Ovary (tissue), 9 donors: Measurements from ENCODE around the gene PSMD14. TPM values are rescaled to one million over a fixed set of nuclear protein-coding genes. Genes with fewer than 3 reads are reported as not detected.

ENCODE experiments used
- DNase-seq, 5 donors: peaks; one replicate each; pipeline ENCODE4 v3.0.0-alpha.2; 2019 to 2020
- H3K27ac ChIP-seq, 2 donors: fragments of 200-600 bp; one replicate each; pipeline versions ENCODE4 v1.5.1 to v1.8.0; 2019 to 2022
- H3K27me3 ChIP-seq: fragments of 200-600 bp; one replicate; pipeline ENCODE4 v1.8.0; 2022
- H3K36me3 ChIP-seq: fragments of 200-600 bp; sonication (generic); one replicate; pipeline ENCODE4 v1.5.1; 2019
- H3K4me1 ChIP-seq: one replicate; pipeline ENCODE4 v1.8.1; 2013; ENCODE audit warnings: mild to moderate bottlenecking, moderate library complexity; ENCODE audit not compliant: insufficient read depth
- H3K4me3 ChIP-seq: fragments of 200-600 bp; sonication (generic); one replicate; pipeline ENCODE4 v1.5.1; 2017
- H3K9me3 ChIP-seq, 2 donors: fragments of 200-600 bp in 1 of 2; sonication (generic) in 1 of 2; one replicate each; pipeline versions ENCODE4 v1.5.1 to v1.8.1; 2013 to 2019; ENCODE audit warnings: mild to moderate bottlenecking in 1 of 2, moderate library complexity in 1 of 2
- CTCF ChIP-seq, 3 donors: fragments of 450-650 bp in 2 of 3; fragments of 200-600 bp in 1 of 3; IDR thresholded peaks; one replicate each; pipeline versions ENCODE4 v1.5.1 to v1.8.0; 2016 to 2022; ENCODE audit warnings: antibody characterized with exemption in 3 of 3, mild to moderate bottlenecking in 1 of 3
- EP300 ChIP-seq: sonication (generic); formaldehyde crosslinking; IDR thresholded peaks from one replicate; pipeline ENCODE4 v1.6.1; 2017; ENCODE audit warnings: antibody characterized with exemption
- POLR2A ChIP-seq: fragments of 450-650 bp; IDR thresholded peaks from one replicate; pipeline ENCODE4 v1.6.1; 2017; ENCODE audit warnings: antibody characterized with exemption, mild to moderate bottlenecking, moderate library complexity
- WGBS, 3 donors: extraction: QIAGEN DNeasy Blood & Tissue Kit in 1 of 3; methylation state at CpG; one replicate each; pipeline versions ENCODE4 v1.1.5 to v1.1.7; 2013 to 2017; 5-methylcytosine and 5-hydroxymethylcytosine counted together
- intact Hi-C, 4 donors: fragments of 100-400 bp; cut with DNase I; formaldehyde crosslinking; loops; one replicate each; pipeline versions ENCODE4 v1.11.0 to v1.15.1; 2022 to 2023
- polyA plus RNA-seq, 2 donors: library from polyadenylated mRNA; stranded (reverse); fragments of 200-250 nt in 1 of 2; fragments of 350-450 nt in 1 of 2; fragmentation: Illumina TruSeq in 1 of 2; extraction: RNeasy Lipid Tissue Mini Kit (QIAGEN cat#74804) in 1 of 2; gene quantifications; one replicate each; pipeline ENCODE4 v1.2.3, GENCODE V29; 2013 to 2014
- total RNA-seq, 7 donors: library from RNA; depleted of rRNA in 2 of 7; stranded (reverse); fragments of >200 nt in 2 of 7; fragmentation: NEBNext Ultra II Directional in 3 of 7; extraction: Animal tissue kit (Norgen Biotek cat#: 25700) in 3 of 7; gene quantifications; one replicate each; pipeline versions ENCODE4 v1.1.0 to v1.2.4, GENCODE V29; 2016 to 2023
- donor health status: DM: no; HTN: no; CAD: no; lungs with moderate emphysema.
- donor health status: DM: no; HTN: no; CAD: no.
- donor health status: Bipolar disorder and iron deficiency.
- donor health status: DM: yes; HTN: yes; CAD: no.
- donor health status: DM: no; HTN: no; CAD: no.
- donor health status: DM: yes; HTN: yes; CAD: no.

Gene PSMD14
- total and polyA plus RNA-seq, 9 donors, result 9.4 to 34.3 (median 19.4) TPM

GRCh38 chr2:161388146-161388779 is 80.0 kb downstream of the PSMD14 start:
- intact Hi-C loops, result no loop called here
- TF ChIP-seq POLR2A (no peak), EP300 (no peak), CTCF (IDR thresholded peaks at IDR 0.05) (no peak)
- H3K27me3 ChIP-seq, result no peaks in the 10 kb centered on the region
- no peak overlapping the region for H3K27ac ChIP-seq
- WGBS, 3 donors, result 86 to 96% (median 92%) methylated on average over 2 of the region's 2 CpGs
- no peaks in the 10 kb centered on the region for H3K36me3 ChIP-seq
- no peak overlapping the region for H3K4me3 ChIP-seq
- H3K9me3 ChIP-seq, result no peaks in the 10 kb centered on the region
- no peak for DNase-seq
- no peaks in the 10 kb centered on the region for H3K4me1 ChIP-seq

GRCh38 chr2:161391737-161392506 is 83.7 kb downstream of the PSMD14 start:
- intact Hi-C loops, result no loop called here
- no peak for DNase-seq
- no peaks in the 10 kb centered on the region for H3K27me3 ChIP-seq
- WGBS, 3 donors, result 82 to 86% (median 82%) methylated on average over 4 of the region's 4 CpGs
- no peak overlapping the region for H3K27ac ChIP-seq
- H3K4me3 ChIP-seq, result no peak overlapping the region
- H3K4me1 ChIP-seq, result no peaks in the 10 kb centered on the region
- no peak for TF ChIP-seq CTCF (IDR thresholded peaks at IDR 0.05)
- TF ChIP-seq POLR2A, result no peak
- no peak for TF ChIP-seq EP300
- H3K9me3 ChIP-seq, result no peaks in the 10 kb centered on the region
- no peaks in the 10 kb centered on the region for H3K36me3 ChIP-seq

- H3K27me3 ChIP-seq, result no peaks in the 10 kb centered on the region
- H3K4me1 ChIP-seq, result no peaks in the 10 kb centered on the region
- H3K27ac ChIP-seq, result no peak overlapping the region
- no peaks in the 10 kb centered on the region for H3K36me3 ChIP-seq
- intact Hi-C loops, result no loop called here
- H3K9me3 ChIP-seq, result no peaks in the 10 kb centered on the region
- H3K4me3 ChIP-seq, result no peak overlapping the region
- no peak for DNase-seq
- 96 to 97% (median 97%) methylated on average over 2 of the region's 2 CpGs for WGBS, 3 donors
- no peak for TF ChIP-seq CTCF (IDR thresholded peaks at IDR 0.05)
Measured at GRCh38 chr2:161400076-161400475, 91.9 kb downstream of the PSMD14 start.

- Histone ChIP-seq H3K4me1 (no peaks in the 10 kb centered on the region), H3K27me3 (no peaks in the 10 kb centered on the region), H3K36me3 (no peaks in the 10 kb centered on the region), H3K4me3 (no peak overlapping the region), H3K27ac (no peak overlapping the region), H3K9me3 (no peaks in the 10 kb centered on the region)
- no peak for DNase-seq
- TF ChIP-seq EP300, result no peak
- no peak for TF ChIP-seq CTCF (IDR thresholded peaks at IDR 0.05)
- no peak for TF ChIP-seq POLR2A
- intact Hi-C loops, result no loop called here
- WGBS, 3 donors, result 78 to 85% (median 81%) methylated on average over 4 of the region's 4 CpGs
Measured at GRCh38 chr2:161402297-161402696, 94.1 kb downstream of the PSMD14 start.
